ENCODE measurements around the gene AHI1.
"Not testable (repeated sequence)": the region's sequence is repeated elsewhere in the genome, so short reads cannot be mapped to it uniquely, and the experiment has no call there.

AHI1 gene

DNA sequence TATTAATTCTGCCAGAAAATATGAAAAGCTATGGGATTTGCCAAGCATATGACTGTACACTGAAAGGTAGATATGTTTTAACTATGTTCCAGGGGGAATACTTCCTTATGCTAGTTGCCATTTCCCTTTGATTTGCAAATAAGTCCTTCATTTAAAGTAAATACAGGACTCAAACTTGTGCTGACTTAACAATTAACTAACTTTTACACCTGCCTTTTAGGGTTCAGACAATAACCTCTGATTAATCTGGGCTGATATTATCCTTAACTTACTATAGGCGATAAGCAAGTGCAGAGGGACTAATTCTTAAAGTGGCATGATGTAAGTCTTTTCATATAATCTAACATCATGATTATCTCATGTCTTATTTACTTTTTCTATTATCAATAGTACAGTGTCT lies 143.1 kb downstream of the AHI1 start:
- TF ChIP-seq, protein P1, sequence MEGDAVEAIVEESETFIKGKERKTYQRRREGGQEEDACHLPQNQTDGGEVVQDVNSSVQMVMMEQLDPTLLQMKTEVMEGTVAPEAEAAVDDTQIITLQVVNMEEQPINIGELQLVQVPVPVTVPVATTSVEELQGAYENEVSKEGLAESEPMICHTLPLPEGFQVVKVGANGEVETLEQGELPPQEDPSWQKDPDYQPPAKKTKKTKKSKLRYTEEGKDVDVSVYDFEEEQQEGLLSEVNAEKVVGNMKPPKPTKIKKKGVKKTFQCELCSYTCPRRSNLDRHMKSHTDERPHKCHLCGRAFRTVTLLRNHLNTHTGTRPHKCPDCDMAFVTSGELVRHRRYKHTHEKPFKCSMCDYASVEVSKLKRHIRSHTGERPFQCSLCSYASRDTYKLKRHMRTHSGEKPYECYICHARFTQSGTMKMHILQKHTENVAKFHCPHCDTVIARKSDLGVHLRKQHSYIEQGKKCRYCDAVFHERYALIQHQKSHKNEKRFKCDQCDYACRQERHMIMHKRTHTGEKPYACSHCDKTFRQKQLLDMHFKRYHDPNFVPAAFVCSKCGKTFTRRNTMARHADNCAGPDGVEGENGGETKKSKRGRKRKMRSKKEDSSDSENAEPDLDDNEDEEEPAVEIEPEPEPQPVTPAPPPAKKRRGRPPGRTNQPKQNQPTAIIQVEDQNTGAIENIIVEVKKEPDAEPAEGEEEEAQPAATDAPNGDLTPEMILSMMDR (IDR thresholded peaks at IDR 0.05; ENCODE audit: low read depth, low read length): no peak
- no peak for DNase-seq (ENCODE audit: extremely low read depth, low read depth)

- DNase-seq (ENCODE audit: extremely low read depth, low read depth): no peak
- TF ChIP-seq, protein P1 (IDR thresholded peaks at IDR 0.05; ENCODE audit: low read depth, low read length): no peak
These were observed 144.4 kb downstream of the AHI1 start for GRCh38 chr6:135353113-135353512.

- DNase-seq (ENCODE audit: extremely low read depth, low read depth): no peak
- TF ChIP-seq, protein P1 (IDR thresholded peaks at IDR 0.05; ENCODE audit: low read depth, low read length): no peak
These were observed 145.9 kb downstream of the AHI1 start for GRCh38 chr6:135351635-135352034.

DNA sequence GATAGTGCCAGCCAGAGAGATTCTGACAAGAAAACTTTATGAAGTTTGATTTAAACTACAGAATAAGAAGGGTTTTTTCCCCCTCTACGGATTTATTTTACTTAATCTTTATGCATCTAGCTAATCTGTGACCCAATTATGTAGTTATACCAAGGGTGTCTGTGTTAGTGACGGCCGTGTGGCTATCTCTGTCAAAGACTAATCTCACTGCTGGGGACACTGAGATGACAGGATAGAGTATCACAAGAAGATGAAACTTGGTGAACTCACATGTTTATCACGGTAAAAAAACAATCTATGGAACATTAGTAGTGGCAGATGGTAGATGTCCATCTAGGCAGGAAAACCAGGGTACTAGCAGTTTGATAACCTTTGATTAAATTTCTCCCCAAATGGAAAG lies 149.7 kb downstream of the AHI1 start:
- DNase-seq (ENCODE audit: extremely low read depth, low read depth): no peak
- TF ChIP-seq, protein P1 (IDR thresholded peaks at IDR 0.05; ENCODE audit: low read depth, low read length): no peak

DNA sequence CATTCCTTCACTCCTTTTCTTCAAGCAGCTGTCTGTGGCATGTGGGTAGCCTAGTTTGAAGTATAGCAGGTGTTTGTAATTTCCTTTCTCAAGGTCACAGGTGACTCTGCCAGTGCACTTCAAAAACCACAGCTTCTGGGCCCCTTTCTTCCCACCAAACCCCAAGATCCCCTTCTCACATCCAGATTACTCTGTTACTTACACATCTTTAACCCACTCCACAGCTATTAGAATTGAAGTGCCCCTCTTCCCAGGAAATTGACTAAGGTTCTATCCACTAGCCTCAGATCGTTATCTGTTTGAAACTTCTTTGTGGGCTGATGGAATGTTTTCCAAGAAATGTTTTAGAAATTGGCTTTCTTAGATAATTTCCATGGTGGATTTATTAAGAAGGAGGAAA lies 150.8 kb downstream of the AHI1 start:
- TF ChIP-seq, protein P1 (IDR thresholded peaks at IDR 0.05; ENCODE audit: low read depth, low read length): no peak
- no peak for DNase-seq (ENCODE audit: extremely low read depth, low read depth)

DNA sequence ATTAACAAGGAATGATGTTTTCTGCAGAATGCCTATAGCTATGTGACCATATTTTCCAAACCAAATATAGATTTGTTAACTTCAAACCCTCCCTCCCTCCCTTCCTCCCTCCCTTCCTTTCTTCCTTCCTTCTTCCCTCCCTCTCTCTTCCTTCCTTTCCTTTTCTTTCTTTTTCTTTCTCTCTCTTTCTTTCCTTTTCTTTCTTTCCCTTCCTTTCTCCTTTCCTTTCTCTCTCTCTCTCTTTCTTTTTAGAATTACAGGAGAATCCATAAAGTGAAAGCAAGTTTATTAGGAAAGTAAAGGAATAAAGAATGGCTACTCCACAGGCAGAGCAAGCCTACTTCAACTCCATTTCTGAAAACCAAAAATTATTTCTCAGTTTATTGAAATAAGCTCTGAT lies 153.0 kb downstream of the AHI1 start:
- TF ChIP-seq, protein P1 (IDR thresholded peaks at IDR 0.05; ENCODE audit: low read depth, low read length): no peak
- DNase-seq (ENCODE audit: extremely low read depth, low read depth): no peak

GRCh38 chr6:135339920-135340319 lies 157.6 kb downstream of the AHI1 start:
- DNase-seq (ENCODE audit: extremely low read depth, low read depth): not testable (repeated sequence)

GRCh38 chr6:135334169-135334568 lies 163.4 kb downstream of the AHI1 start:
- TF ChIP-seq, protein P1 (IDR thresholded peaks at IDR 0.05; ENCODE audit: low read depth, low read length): no peak
- DNase-seq (ENCODE audit: extremely low read depth, low read depth): no peak
